ENCODE data around the gene PCDHB16.

The PCDHB16 gene

DNA sequence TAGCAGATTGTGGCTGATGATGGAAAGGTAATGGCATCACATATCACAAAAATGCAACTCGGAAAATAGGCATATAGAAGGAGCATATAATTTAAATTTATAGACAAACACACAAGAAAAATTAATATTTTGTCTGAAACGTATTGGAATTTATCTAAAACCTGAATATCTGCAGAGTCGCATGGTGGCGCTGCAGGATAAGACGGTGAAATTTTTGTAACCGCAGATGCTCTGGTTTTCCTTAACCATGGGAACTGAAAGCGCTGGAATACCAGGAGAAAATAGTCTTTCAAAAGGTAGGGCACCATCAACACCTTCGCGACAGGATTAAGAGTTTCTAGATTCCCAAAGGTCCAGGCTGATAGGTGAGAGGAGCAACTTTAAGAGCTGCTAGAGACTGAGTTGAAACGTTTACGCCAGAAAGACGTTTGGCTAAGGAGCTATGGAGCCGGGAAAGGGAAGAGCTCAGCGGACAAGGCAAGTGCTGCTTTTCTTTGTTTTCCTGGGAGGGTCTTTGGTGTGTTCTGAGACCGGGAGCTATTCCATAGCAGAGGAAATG is 52.0 kb downstream of the PCDHB16 start:
- DNase-seq, result no peak

All from CD4-positive, alpha-beta T cell treated with Interleukin-15 for 1 hour (primary cell).